HCT116 (cell line): ENCODE data around the gene CFAP97. TPM values are rescaled to one million over a fixed set of nuclear protein-coding genes. Genes with fewer than 3 reads are reported as not detected.
A peak's percentile ranks its signal among the peaks of the same experiment; 100 is the strongest.

Experiments
- ATAC-seq: fragments of 200-7000 bp; cut with Tn5 transposase; 2 replicates; pipeline ENCODE4 v1.9.1; 2020; ENCODE audit warnings: mild to moderate bottlenecking, moderate library complexity
- BruUV-seq: library from RNA; stranded (reverse); fragments of 400-500 nt; replicated peaks from 2 replicates; lab custom pipeline; 2021; lab: Mats Ljungman, UMichigan
- CTCF ChIA-PET: fragments of 300-600 bp; sonication (Branson Sonifier 250); formaldehyde crosslinking; loops from one replicate; lab custom pipeline; 2021; ENCODE audit warnings: antibody characterized with exemption; lab: Charles Lee
- POLR2A ChIA-PET: fragments of 300-600, 350-600 bp; sonication (Branson Sonifier 250); formaldehyde crosslinking; loops from one replicate; lab custom pipeline; 2021; ENCODE audit warnings: antibody characterized with exemption; lab: Charles Lee
- RAD21 ChIA-PET, 2 experiments: fragments of 300-600 bp; sonication (Branson Sonifier 250); formaldehyde crosslinking; loops; one replicate each; lab custom pipeline; 2023; ENCODE audit warnings: low total read pairs in 2 of 2; ENCODE audit not compliant: uncharacterized antibody in 2 of 2, unreplicated experiment in 2 of 2, low non-redundant PET in 1 of 2; lab: Charles Lee
- DNase-seq: peaks from one replicate; pipeline ENCODE4 v3.0.0-alpha.2; 2010; ENCODE audit warnings: low read depth, low spot score
- H2AFZ ChIP-seq: fragments of 200-600 bp; shearing (Covaris generic), sonication (generic); 2 replicates; pipeline ENCODE4 v1.6.1; 2017; ENCODE audit warnings: low read depth, mixed run types, mixed read lengths, antibody characterized with exemption, low read length; ENCODE audit not compliant: poor library complexity, severe bottlenecking
- H3K27ac ChIP-seq: 2 replicates; pipeline ENCODE4 v1.5.1; 2012; ENCODE audit warnings: low read depth, low read length
- H3K27me3 ChIP-seq: fragments of 200-600 bp; sonication (generic); 2 replicates; pipeline ENCODE4 v1.6.1; 2016; ENCODE audit warnings: mixed run types, low read length, mixed read lengths; ENCODE audit not compliant: insufficient read depth
- H3K36me3 ChIP-seq, 2 experiments: fragments of 200-500 bp in 1 of 2; fragments of 200-600 bp in 1 of 2; sonication (Bioruptor generic) in 1 of 2; sonication (generic) in 1 of 2; 2 replicates each; pipeline versions ENCODE4 v1.5.1 to v1.6.1; 2014 to 2016; ENCODE audit warnings: low read length in 2 of 2, inconsistent platforms in 1 of 2, mixed read lengths in 1 of 2, mixed run types in 1 of 2; ENCODE audit not compliant: insufficient read depth in 2 of 2, control insufficient read depth in 1 of 2
- H3K4me1 ChIP-seq, 2 experiments: fragments of 200-600 bp in 1 of 2; sonication (generic) in 1 of 2; 2 replicates each; pipeline versions ENCODE4 v1.5.1 to v1.6.1; 2012 to 2017; ENCODE audit warnings: low read length in 2 of 2, inconsistent platforms in 1 of 2, mild to moderate bottlenecking in 1 of 2, mixed read lengths in 1 of 2, mixed run types in 1 of 2, moderate library complexity in 1 of 2; ENCODE audit not compliant: insufficient read depth in 2 of 2, control insufficient read depth in 1 of 2
- H3K4me2 ChIP-seq: fragments of 200-600 bp; sonication (generic); 2 replicates; pipeline ENCODE4 v1.6.1; 2017; ENCODE audit warnings: mixed run types, low read length, mixed read lengths
- H3K4me3 ChIP-seq, 2 experiments: fragments of 200-600 bp in 1 of 2; sonication (generic) in 1 of 2; replicated peaks in 1 of 2; 2 replicates each; pipeline ENCODE4 v1.5.1; 2011 to 2016; ENCODE audit warnings: low read length in 2 of 2, control low read depth in 1 of 2, low read depth in 1 of 2, mild to moderate bottlenecking in 1 of 2, mixed read lengths in 1 of 2, mixed run types in 1 of 2
- H3K79me2 ChIP-seq: fragments of 200-600 bp; sonication (generic); 2 replicates; pipeline ENCODE4 v1.6.1; 2017; ENCODE audit warnings: mild to moderate bottlenecking, mixed run types, low read length, moderate library complexity, mixed read lengths; ENCODE audit not compliant: insufficient read depth
- H3K9ac ChIP-seq: fragments of 200-600 bp; sonication (generic); 2 replicates; pipeline ENCODE4 v1.6.1; 2016; ENCODE audit warnings: low read length, mixed read lengths
- H3K9me2 ChIP-seq: fragments of 200-600 bp; sonication (generic), shearing (Covaris generic); 2 replicates; pipeline ENCODE4 v1.6.1; 2017; ENCODE audit warnings: mixed run types, mild to moderate bottlenecking, moderate library complexity; ENCODE audit not compliant: insufficient read depth
- H3K9me3 ChIP-seq, 2 experiments: fragments of 200-500 bp in 1 of 2; fragments of 200-600 bp in 1 of 2; sonication (Bioruptor generic) in 1 of 2; sonication (generic) in 1 of 2; 2 replicates each; pipeline ENCODE4 v1.6.1; 2014 to 2017; ENCODE audit warnings: low read length in 2 of 2, mixed read lengths in 2 of 2, inconsistent platforms in 1 of 2, low read depth in 1 of 2, mild to moderate bottlenecking in 1 of 2, mixed run types in 1 of 2, moderate library complexity in 1 of 2; ENCODE audit not compliant: control insufficient read depth in 1 of 2, insufficient read depth in 1 of 2
- H4K20me1 ChIP-seq: fragments of 200-600 bp; sonication (generic), shearing (Covaris generic); 2 replicates; pipeline ENCODE4 v1.6.1; 2017; ENCODE audit warnings: mixed run types, mild to moderate bottlenecking, moderate library complexity; ENCODE audit not compliant: insufficient read depth
- CBX3 ChIP-seq: IDR thresholded peaks from 2 replicates; pipeline ENCODE4 v1.6.1; 2012; ENCODE audit warnings: low read depth
- CEBPB ChIP-seq: IDR thresholded peaks from 2 replicates; pipeline ENCODE4 v1.6.1; 2012; ENCODE audit warnings: low read depth
- ELF1 ChIP-seq: IDR thresholded peaks from 2 replicates; pipeline ENCODE4 v1.6.1; 2012; ENCODE audit warnings: low read depth, borderline replicate concordance
- SRF ChIP-seq: IDR thresholded peaks from 2 replicates; pipeline ENCODE4 v1.6.1; 2012; ENCODE audit warnings: low read depth
- intact Hi-C: fragments of 100-400 bp; cut with micrococcal nuclease; formaldehyde crosslinking; loops from 2 replicates; pipeline ENCODE4 v1.10.0; 2022
- total RNA-seq: library from RNA; stranded (reverse); gene quantifications from one replicate; pipeline ENCODE4 v1.2.1, GENCODE V29; 2021; ENCODE audit not compliant: unreplicated experiment

Gene CFAP97
- total RNA-seq, 1 experiment from 2014 or later = 57.7 TPM

DNA sequence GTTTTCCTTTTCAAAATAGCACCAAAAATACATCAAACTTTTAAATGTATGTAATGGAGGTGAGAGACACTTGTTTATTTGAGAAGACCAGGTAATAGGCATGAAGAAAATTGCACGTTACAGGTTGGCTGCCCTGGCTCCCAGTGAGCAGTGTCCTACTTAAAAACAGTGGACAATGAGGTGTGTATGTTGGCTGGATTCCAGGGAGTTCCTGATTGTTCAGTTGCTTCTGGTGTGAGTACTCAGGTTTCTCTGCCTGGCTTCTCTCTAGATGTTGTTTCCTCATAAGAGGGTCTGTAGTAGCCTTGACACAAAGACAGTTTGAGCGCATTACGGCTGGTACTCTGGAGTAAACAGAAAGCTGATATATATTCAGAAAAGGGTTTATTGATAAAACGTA, 35.0 kb upstream of the CFAP97 start:
- Histone ChIP-seq H3K79me2 (peaks cover 23% of the 10 kb centered on the region), H3K4me1 (peaks cover 9 to 14% of the 10 kb centered on the region in 2 experiments; a peak in 3 of 4 replicates), H3K9ac (no peak overlapping the region), H3K4me2 (no peak overlapping the region), H3K9me2 (no peaks in the 10 kb centered on the region)
- no peak for ATAC-seq
- no peak for TF ChIP-seq CEBPB
- peak; percentile 34; the same call in 1 of the 2 replicates for TF ChIP-seq CBX3
- TF ChIP-seq, all 23 proteins: peak for 1
- intact Hi-C loops = no loop called here
- no peak for DNase-seq
- Histone ChIP-seq H3K9me3 (peaks cover 0 to 3% of the 10 kb centered on the region in 2 experiments; a peak in 2 of 4 replicates), H2AFZ (no peak overlapping the region), H4K20me1 (no peaks in the 10 kb centered on the region), H3K4me3 (no peak overlapping the region), H3K27me3 (no peaks in the 10 kb centered on the region), H3K36me3 (no peaks in the 10 kb centered on the region), H3K27ac (no peak overlapping the region)
- POLR2A ChIA-PET = no interaction called here
- BruUV-seq = no TSS peak
- CTCF ChIA-PET = no interaction called here
- RAD21 ChIA-PET = no interaction called here

- peaks cover 4 to 11% of the 10 kb centered on the region in 2 experiments; a peak in 3 of 4 replicates for H3K4me1 ChIP-seq
- H3K4me3 ChIP-seq = no peak overlapping the region
- no peaks in the 10 kb centered on the region for H3K9me2 ChIP-seq
- no peaks in the 10 kb centered on the region for H3K36me3 ChIP-seq
- no peaks in the 10 kb centered on the region for H4K20me1 ChIP-seq
- BruUV-seq = no TSS peak
- H2AFZ ChIP-seq = no peak overlapping the region
- H3K9me3 ChIP-seq = peaks cover 0 to 3% of the 10 kb centered on the region in 2 experiments; a peak in 2 of 4 replicates
- TF ChIP-seq SRF (no peak), ELF1 (no peak)
- ATAC-seq = no peak
- no peak overlapping the region for H3K27ac ChIP-seq
- H3K4me2 ChIP-seq = no peak overlapping the region
- DNase-seq = no peak
- H3K9ac ChIP-seq = no peak overlapping the region
- peaks cover 19% of the 10 kb centered on the region for H3K79me2 ChIP-seq
- ChIA-PET POLR2A (no interaction called here), RAD21 (no interaction called here), CTCF (no interaction called here)
- intact Hi-C loops = no loop called here
- no peaks in the 10 kb centered on the region for H3K27me3 ChIP-seq
Observed at GRCh38 chr4:185238215-185238681, 34.4 kb upstream of the CFAP97 start.
